ENCODE results near the gene NCBP2L. TPM values are rescaled to one million over a fixed set of nuclear protein-coding genes. Genes with fewer than 3 reads are reported as not detected.

Gene NCBP2L
- total and polyA plus RNA-seq, 9 of the 15 experiments (the other 6 are each of a cell fraction or from before 2014, with no cell fraction given): not detected

DNA sequence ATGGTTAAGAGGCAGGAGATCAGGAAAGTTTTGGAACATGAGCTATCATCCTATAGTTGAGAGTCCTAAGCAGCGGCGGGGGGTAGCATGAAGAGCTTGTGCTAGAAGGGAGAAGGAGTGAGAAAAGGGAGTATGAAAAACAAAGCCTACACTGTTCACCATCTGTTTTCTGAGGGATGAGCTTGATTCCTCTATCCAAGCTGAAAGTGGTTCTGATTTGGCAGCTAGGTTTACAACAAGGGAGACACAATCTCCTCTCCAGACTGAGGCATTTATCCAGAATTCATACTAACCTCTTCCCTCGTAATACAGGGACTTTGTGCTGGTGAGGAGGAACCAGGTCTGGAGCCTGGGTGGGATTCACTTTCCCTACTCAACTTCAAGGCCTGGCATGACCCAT, 25.5 kb upstream of the NCBP2L start:
- Histone ChIP-seq H3K27ac (ENCODE audit: extremely low read depth, low read depth, low read length) (no peak overlapping the region), H3K4me1 (replicated peaks in 1 of 2; ENCODE audit: control insufficient read depth in 2 of 2, insufficient read depth in 2 of 2, low read length in 2 of 2) (no peaks in the 10 kb centered on the region; a peak in 1 of 5 replicates), H2AFZ (ENCODE audit: low read depth, low read length) (no peak overlapping the region), H3K9me3 (replicated peaks; ENCODE audit: control insufficient read depth, insufficient read depth, low read depth, low read length) (no peaks in the 10 kb centered on the region), H3K27me3 (ENCODE audit: control insufficient read depth in 2 of 2, insufficient read depth in 2 of 2, low read length in 2 of 2) (peaks cover 0 to 16% of the 10 kb centered on the region in 2 experiments; a peak in 2 of 5 replicates), H3K4me3 (no peak overlapping the region), H4K20me1 (replicated peaks; ENCODE audit: control insufficient read depth, insufficient read depth, low read length) (no peaks in the 10 kb centered on the region), H3K9ac (ENCODE audit: insufficient read depth in 1 of 2, low read depth in 2 of 2, low read length in 2 of 2) (no peak overlapping the region), H3K79me2 (ENCODE audit: control insufficient read depth, insufficient read depth, low read length) (no peaks in the 10 kb centered on the region), H3K4me2 (ENCODE audit: insufficient read depth, low read length) (no peak overlapping the region), H3K36me3 (ENCODE audit: control insufficient read depth, insufficient read depth, low read length) (no peaks in the 10 kb centered on the region), H3K9me1 (ENCODE audit: control insufficient read depth, insufficient read depth, low read length) (no peaks in the 10 kb centered on the region)
- ChIA-PET CTCF (ENCODE audit: low intra/inter-chr PET ratio) (no interaction called here), POLR2A (interaction anchor here (1.4 kb wide), 1 partner anchor 12 kb away, joined by 3 read pairs; no protein-coding TSS in a partner anchor)
- DNase-seq (ENCODE audit: extremely low read depth in 1 of 4, low spot score in 3 of 4) (no peak), ATAC-seq (no peak), FAIRE-seq (no peak)
- in situ Hi-C loops (cut with MboI) (no loop called here), intact Hi-C loops (cut with micrococcal nuclease) (no loop called here)
- BruUV-seq (replicated peaks): no TSS peak
- 7% methylated on average over 3 of the region's 3 CpGs for WGBS (ENCODE audit: insufficient coverage, low coverage, missing lambda C conversion rate)
- no peak for TF ChIP-seq HDAC3 (IDR thresholded peaks at IDR 0.05; ENCODE audit: borderline replicate concordance, partially characterized antibody)
- no peak for TF ChIP-seq ZBTB17 (CRISPR knock-in tag; IDR thresholded peaks at IDR 0.05)
- no peak for TF ChIP-seq SAFB (IDR thresholded peaks at IDR 0.05; ENCODE audit: borderline replicate concordance, low read depth, low read length)
- TF ChIP-seq, protein P1, sequence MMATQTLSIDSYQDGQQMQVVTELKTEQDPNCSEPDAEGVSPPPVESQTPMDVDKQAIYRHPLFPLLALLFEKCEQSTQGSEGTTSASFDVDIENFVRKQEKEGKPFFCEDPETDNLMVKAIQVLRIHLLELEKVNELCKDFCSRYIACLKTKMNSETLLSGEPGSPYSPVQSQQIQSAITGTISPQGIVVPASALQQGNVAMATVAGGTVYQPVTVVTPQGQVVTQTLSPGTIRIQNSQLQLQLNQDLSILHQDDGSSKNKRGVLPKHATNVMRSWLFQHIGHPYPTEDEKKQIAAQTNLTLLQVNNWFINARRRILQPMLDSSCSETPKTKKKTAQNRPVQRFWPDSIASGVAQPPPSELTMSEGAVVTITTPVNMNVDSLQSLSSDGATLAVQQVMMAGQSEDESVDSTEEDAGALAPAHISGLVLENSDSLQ (IDR thresholded peaks at IDR 0.05): no peak
- no peak for TF ChIP-seq ZNF140 (CRISPR knock-in tag; IDR thresholded peaks at IDR 0.05)
- no peak for TF ChIP-seq EGR1 (conservative IDR thresholded peaks at IDR 0.05)
- TF ChIP-seq, protein P2, sequence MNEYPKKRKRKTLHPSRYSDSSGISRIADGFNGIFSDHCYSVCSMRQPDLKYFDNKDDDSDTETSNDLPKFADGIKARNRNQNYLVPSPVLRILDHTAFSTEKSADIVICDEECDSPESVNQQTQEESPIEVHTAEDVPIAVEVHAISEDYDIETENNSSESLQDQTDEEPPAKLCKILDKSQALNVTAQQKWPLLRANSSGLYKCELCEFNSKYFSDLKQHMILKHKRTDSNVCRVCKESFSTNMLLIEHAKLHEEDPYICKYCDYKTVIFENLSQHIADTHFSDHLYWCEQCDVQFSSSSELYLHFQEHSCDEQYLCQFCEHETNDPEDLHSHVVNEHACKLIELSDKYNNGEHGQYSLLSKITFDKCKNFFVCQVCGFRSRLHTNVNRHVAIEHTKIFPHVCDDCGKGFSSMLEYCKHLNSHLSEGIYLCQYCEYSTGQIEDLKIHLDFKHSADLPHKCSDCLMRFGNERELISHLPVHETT (CRISPR knock-in tag; conservative IDR thresholded peaks at IDR 0.05 in 1 of 2, IDR thresholded peaks at IDR 0.05 in 1 of 2): no peak
- TF ChIP-seq LCOR (CRISPR knock-in tag; IDR thresholded peaks at IDR 0.05): no peak
- TF ChIP-seq ESRRA (IDR thresholded peaks at IDR 0.05; ENCODE audit: borderline replicate concordance, low read depth): no peak
- TF ChIP-seq CBFA2T2 (conservative IDR thresholded peaks at IDR 0.05): no peak
- no peak for TF ChIP-seq POU5F1 (IDR thresholded peaks at IDR 0.05; ENCODE audit: borderline replicate concordance, low read depth, low read length, partially characterized antibody)
- no peak for TF ChIP-seq ZNF133 (CRISPR knock-in tag; IDR thresholded peaks at IDR 0.05)
- no peak for TF ChIP-seq ELF4 (CRISPR knock-in tag; IDR thresholded peaks at IDR 0.05)
- TF ChIP-seq PRMT5 (CRISPR knock-in tag; IDR thresholded peaks at IDR 0.05): no peak
- no peak for TF ChIP-seq TEAD2 (tag; IDR thresholded peaks at IDR 0.05)
- TF ChIP-seq, protein P3, sequence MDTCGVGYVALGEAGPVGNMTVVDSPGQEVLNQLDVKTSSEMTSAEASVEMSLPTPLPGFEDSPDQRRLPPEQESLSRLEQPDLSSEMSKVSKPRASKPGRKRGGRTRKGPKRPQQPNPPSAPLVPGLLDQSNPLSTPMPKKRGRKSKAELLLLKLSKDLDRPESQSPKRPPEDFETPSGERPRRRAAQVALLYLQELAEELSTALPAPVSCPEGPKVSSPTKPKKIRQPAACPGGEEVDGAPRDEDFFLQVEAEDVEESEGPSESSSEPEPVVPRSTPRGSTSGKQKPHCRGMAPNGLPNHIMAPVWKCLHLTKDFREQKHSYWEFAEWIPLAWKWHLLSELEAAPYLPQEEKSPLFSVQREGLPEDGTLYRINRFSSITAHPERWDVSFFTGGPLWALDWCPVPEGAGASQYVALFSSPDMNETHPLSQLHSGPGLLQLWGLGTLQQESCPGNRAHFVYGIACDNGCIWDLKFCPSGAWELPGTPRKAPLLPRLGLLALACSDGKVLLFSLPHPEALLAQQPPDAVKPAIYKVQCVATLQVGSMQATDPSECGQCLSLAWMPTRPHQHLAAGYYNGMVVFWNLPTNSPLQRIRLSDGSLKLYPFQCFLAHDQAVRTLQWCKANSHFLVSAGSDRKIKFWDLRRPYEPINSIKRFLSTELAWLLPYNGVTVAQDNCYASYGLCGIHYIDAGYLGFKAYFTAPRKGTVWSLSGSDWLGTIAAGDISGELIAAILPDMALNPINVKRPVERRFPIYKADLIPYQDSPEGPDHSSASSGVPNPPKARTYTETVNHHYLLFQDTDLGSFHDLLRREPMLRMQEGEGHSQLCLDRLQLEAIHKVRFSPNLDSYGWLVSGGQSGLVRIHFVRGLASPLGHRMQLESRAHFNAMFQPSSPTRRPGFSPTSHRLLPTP (IDR thresholded peaks at IDR 0.05; ENCODE audit: borderline replicate concordance, extremely low read depth, insufficient read length): no peak
- TF ChIP-seq NUFIP1 (IDR thresholded peaks at IDR 0.05; ENCODE audit: partially characterized antibody): no peak
- no peak for TF ChIP-seq SRSF9 (IDR thresholded peaks at IDR 0.05; ENCODE audit: borderline replicate concordance, low read depth, low read length)
- TF ChIP-seq L3MBTL2 (IDR thresholded peaks at IDR 0.05): no peak
